Measurements from ENCODE around the gene RAET1E. TPM values are rescaled to one million over a fixed set of nuclear protein-coding genes. Genes with fewer than 3 reads are reported as not detected.

The RAET1E gene
- total RNA-seq, 1 donor from 2014 or later = 1.0 TPM

GRCh38 chr6:149903938-149904611 lies 6.2 kb upstream of the RAET1E start:
- Histone ChIP-seq H3K36me3 (ENCODE audit: control insufficient read depth in 3 of 3, insufficient read depth in 3 of 3, low read length in 3 of 3) (no peaks in the 10 kb centered on the region), H3K4me3 (ENCODE audit: low read length in 3 of 3) (no peak overlapping the region), H3K4me1 (ENCODE audit: control insufficient read depth in 3 of 3, insufficient read depth in 3 of 3, low read length in 3 of 3) (peaks cover 0 to 20% (median 12%) of the 10 kb centered on the region in 3 donors), H3K27me3 (ENCODE audit: control insufficient read depth in 3 of 3, insufficient read depth in 3 of 3, low read length in 3 of 3) (no peaks in the 10 kb centered on the region), H3K27ac (ENCODE audit: low read depth, low read length) (no peak overlapping the region), H3K9me3 (ENCODE audit: control insufficient read depth in 3 of 3, low read length in 3 of 3) (no peaks in the 10 kb centered on the region), H3K9ac (ENCODE audit: low read depth in 1 of 3, low read length in 3 of 3) (no peak overlapping the region)

- H3K27ac ChIP-seq (ENCODE audit: low read depth, low read length) = no peak overlapping the region
- no peaks in the 10 kb centered on the region for H3K27me3 ChIP-seq (ENCODE audit: control insufficient read depth in 3 of 3, insufficient read depth in 3 of 3, low read length in 3 of 3)
- no peak overlapping the region for H3K4me3 ChIP-seq (ENCODE audit: low read length in 3 of 3)
- no peak overlapping the region for H3K9ac ChIP-seq (ENCODE audit: low read depth in 1 of 3, low read length in 3 of 3)
- no peaks in the 10 kb centered on the region for H3K36me3 ChIP-seq (ENCODE audit: control insufficient read depth in 3 of 3, insufficient read depth in 3 of 3, low read length in 3 of 3)
- peaks cover 11 to 38% (median 28%) of the 10 kb centered on the region in 3 donors for H3K4me1 ChIP-seq (ENCODE audit: control insufficient read depth in 3 of 3, insufficient read depth in 3 of 3, low read length in 3 of 3)
- no peaks in the 10 kb centered on the region for H3K9me3 ChIP-seq (ENCODE audit: control insufficient read depth in 3 of 3, low read length in 3 of 3)
Measured at GRCh38 chr6:149901444-149902140, 3.7 kb upstream of the RAET1E start.

- H3K4me3 ChIP-seq (ENCODE audit: low read length in 3 of 3) = no peak overlapping the region
- H3K27ac ChIP-seq (ENCODE audit: low read depth, low read length) = no peak overlapping the region
- no peak overlapping the region for H3K9ac ChIP-seq (ENCODE audit: low read depth in 1 of 3, low read length in 3 of 3)
- H3K36me3 ChIP-seq (ENCODE audit: control insufficient read depth in 3 of 3, insufficient read depth in 3 of 3, low read length in 3 of 3) = no peaks in the 10 kb centered on the region
- H3K4me1 ChIP-seq (ENCODE audit: control insufficient read depth in 3 of 3, insufficient read depth in 3 of 3, low read length in 3 of 3) = peaks cover 19 to 42% (median 32%) of the 10 kb centered on the region in 3 donors
- no peaks in the 10 kb centered on the region for H3K9me3 ChIP-seq (ENCODE audit: control insufficient read depth in 3 of 3, low read length in 3 of 3)
- H3K27me3 ChIP-seq (ENCODE audit: control insufficient read depth in 3 of 3, insufficient read depth in 3 of 3, low read length in 3 of 3) = no peaks in the 10 kb centered on the region
Measured at GRCh38 chr6:149900620-149901443, 2.9 kb upstream of the RAET1E start.

GRCh38 chr6:149899926-149900619 lies 2.2 kb upstream of the RAET1E start:
- no peak overlapping the region for H3K4me3 ChIP-seq (ENCODE audit: low read length in 3 of 3)
- no peaks in the 10 kb centered on the region for H3K36me3 ChIP-seq (ENCODE audit: control insufficient read depth in 3 of 3, insufficient read depth in 3 of 3, low read length in 3 of 3)
- no peak overlapping the region for H3K27ac ChIP-seq (ENCODE audit: low read depth, low read length)
- H3K9ac ChIP-seq (ENCODE audit: low read depth in 1 of 3, low read length in 3 of 3) = no peak overlapping the region
- H3K27me3 ChIP-seq (ENCODE audit: control insufficient read depth in 3 of 3, insufficient read depth in 3 of 3, low read length in 3 of 3) = no peaks in the 10 kb centered on the region
- peaks cover 26 to 43% (median 35%) of the 10 kb centered on the region in 3 donors for H3K4me1 ChIP-seq (ENCODE audit: control insufficient read depth in 3 of 3, insufficient read depth in 3 of 3, low read length in 3 of 3)
- H3K9me3 ChIP-seq (ENCODE audit: control insufficient read depth in 3 of 3, low read length in 3 of 3) = no peaks in the 10 kb centered on the region

- Histone ChIP-seq H3K9ac (ENCODE audit: low read depth in 1 of 3, low read length in 3 of 3) (no peak overlapping the region), H3K4me3 (ENCODE audit: low read length in 3 of 3) (no peak overlapping the region), H3K27me3 (ENCODE audit: control insufficient read depth in 3 of 3, insufficient read depth in 3 of 3, low read length in 3 of 3) (no peaks in the 10 kb centered on the region), H3K9me3 (ENCODE audit: control insufficient read depth in 3 of 3, low read length in 3 of 3) (no peaks in the 10 kb centered on the region), H3K4me1 (ENCODE audit: control insufficient read depth in 3 of 3, insufficient read depth in 3 of 3, low read length in 3 of 3) (peaks cover 32 to 43% (median 37%) of the 10 kb centered on the region in 3 donors), H3K36me3 (ENCODE audit: control insufficient read depth in 3 of 3, insufficient read depth in 3 of 3, low read length in 3 of 3) (no peaks in the 10 kb centered on the region), H3K27ac (ENCODE audit: low read depth, low read length) (no peak overlapping the region)
Measured at GRCh38 chr6:149899486-149899885, 1.6 kb upstream of the RAET1E start.

- no peaks in the 10 kb centered on the region for H3K27me3 ChIP-seq (ENCODE audit: control insufficient read depth in 3 of 3, insufficient read depth in 3 of 3, low read length in 3 of 3)
- no peaks in the 10 kb centered on the region for H3K9me3 ChIP-seq (ENCODE audit: control insufficient read depth in 3 of 3, low read length in 3 of 3)
- no peaks in the 10 kb centered on the region for H3K36me3 ChIP-seq (ENCODE audit: control insufficient read depth in 3 of 3, insufficient read depth in 3 of 3, low read length in 3 of 3)
- H3K9ac ChIP-seq (ENCODE audit: low read depth in 1 of 3, low read length in 3 of 3) = no peak overlapping the region
- H3K27ac ChIP-seq (ENCODE audit: low read depth, low read length) = no peak overlapping the region
- no peak overlapping the region for H3K4me3 ChIP-seq (ENCODE audit: low read length in 3 of 3)
- H3K4me1 ChIP-seq (ENCODE audit: control insufficient read depth in 3 of 3, insufficient read depth in 3 of 3, low read length in 3 of 3) = peaks cover 32 to 39% (median 37%) of the 10 kb centered on the region in 3 donors
Measured at GRCh38 chr6:149898966-149899365, 1.1 kb upstream of the RAET1E start.

GRCh38 chr6:149897015-149897697 lies 757 bp downstream of the RAET1E start:
- no peaks in the 10 kb centered on the region for H3K36me3 ChIP-seq (ENCODE audit: control insufficient read depth in 3 of 3, insufficient read depth in 3 of 3, low read length in 3 of 3)
- peak overlapping the region; percentile 41 to 48 (median 44) for H3K4me3 ChIP-seq (ENCODE audit: low read length in 3 of 3)
- peak overlapping the region in 2 of 3 donors; percentile 28 to 33 for H3K9ac ChIP-seq (ENCODE audit: low read depth in 1 of 3, low read length in 3 of 3)
- H3K4me1 ChIP-seq (ENCODE audit: control insufficient read depth in 3 of 3, insufficient read depth in 3 of 3, low read length in 3 of 3) = peaks cover 32 to 39% (median 37%) of the 10 kb centered on the region in 3 donors
- H3K27ac ChIP-seq (ENCODE audit: low read depth, low read length) = peak overlapping the region; percentile 75
- H3K27me3 ChIP-seq (ENCODE audit: control insufficient read depth in 3 of 3, insufficient read depth in 3 of 3, low read length in 3 of 3) = no peaks in the 10 kb centered on the region
- H3K9me3 ChIP-seq (ENCODE audit: control insufficient read depth in 3 of 3, low read length in 3 of 3) = no peaks in the 10 kb centered on the region

GRCh38 chr6:149896491-149896890 lies 1.4 kb downstream of the RAET1E start:
- Histone ChIP-seq H3K36me3 (ENCODE audit: control insufficient read depth in 3 of 3, insufficient read depth in 3 of 3, low read length in 3 of 3) (no peaks in the 10 kb centered on the region), H3K9me3 (ENCODE audit: control insufficient read depth in 3 of 3, low read length in 3 of 3) (no peaks in the 10 kb centered on the region), H3K27me3 (ENCODE audit: control insufficient read depth in 3 of 3, insufficient read depth in 3 of 3, low read length in 3 of 3) (no peaks in the 10 kb centered on the region), H3K27ac (ENCODE audit: low read depth, low read length) (peak overlapping the region; percentile 75), H3K4me1 (ENCODE audit: control insufficient read depth in 3 of 3, insufficient read depth in 3 of 3, low read length in 3 of 3) (peaks cover 32 to 39% (median 37%) of the 10 kb centered on the region in 3 donors), H3K4me3 (ENCODE audit: low read length in 3 of 3) (no peak overlapping the region), H3K9ac (ENCODE audit: low read depth in 1 of 3, low read length in 3 of 3) (peak overlapping the region in 1 of 3 donors; percentile 28)

GRCh38 chr6:149895833-149896271 lies 2.1 kb downstream of the RAET1E start:
- H3K9ac ChIP-seq (ENCODE audit: low read depth in 1 of 3, low read length in 3 of 3) = peak overlapping the region in 1 of 3 donors; percentile 8
- H3K4me1 ChIP-seq (ENCODE audit: control insufficient read depth in 3 of 3, insufficient read depth in 3 of 3, low read length in 3 of 3) = peaks cover 32 to 39% (median 39%) of the 10 kb centered on the region in 3 donors
- no peaks in the 10 kb centered on the region for H3K9me3 ChIP-seq (ENCODE audit: control insufficient read depth in 3 of 3, low read length in 3 of 3)
- peak overlapping the region in 2 of 3 donors; percentile 17 to 20 for H3K4me3 ChIP-seq (ENCODE audit: low read length in 3 of 3)
- H3K27me3 ChIP-seq (ENCODE audit: control insufficient read depth in 3 of 3, insufficient read depth in 3 of 3, low read length in 3 of 3) = no peaks in the 10 kb centered on the region
- no peaks in the 10 kb centered on the region for H3K36me3 ChIP-seq (ENCODE audit: control insufficient read depth in 3 of 3, insufficient read depth in 3 of 3, low read length in 3 of 3)
- peak overlapping the region; percentile 75 for H3K27ac ChIP-seq (ENCODE audit: low read depth, low read length)

All from skeletal muscle tissue (tissue), 4 donors.